NCI-H82 treated with DMSO at 0.1 percent for 48 hours (cell line): Measurements from ENCODE around the gene C19orf85.
"Not testable (repeated sequence)": the region's sequence is repeated elsewhere in the genome, so short reads cannot be mapped to it uniquely, and the experiment has no call there.

Source experiments
- DNase-seq: peaks from one replicate; lab custom pipeline; 2025; ENCODE audit not compliant: unreplicated experiment; lab: John Stamatoyannopoulos, UW

The C19orf85 gene

GRCh38 chr19:55442372-55442961, 22.1 kb downstream of the C19orf85 start:
- DNase-seq, result no peak

DNA sequence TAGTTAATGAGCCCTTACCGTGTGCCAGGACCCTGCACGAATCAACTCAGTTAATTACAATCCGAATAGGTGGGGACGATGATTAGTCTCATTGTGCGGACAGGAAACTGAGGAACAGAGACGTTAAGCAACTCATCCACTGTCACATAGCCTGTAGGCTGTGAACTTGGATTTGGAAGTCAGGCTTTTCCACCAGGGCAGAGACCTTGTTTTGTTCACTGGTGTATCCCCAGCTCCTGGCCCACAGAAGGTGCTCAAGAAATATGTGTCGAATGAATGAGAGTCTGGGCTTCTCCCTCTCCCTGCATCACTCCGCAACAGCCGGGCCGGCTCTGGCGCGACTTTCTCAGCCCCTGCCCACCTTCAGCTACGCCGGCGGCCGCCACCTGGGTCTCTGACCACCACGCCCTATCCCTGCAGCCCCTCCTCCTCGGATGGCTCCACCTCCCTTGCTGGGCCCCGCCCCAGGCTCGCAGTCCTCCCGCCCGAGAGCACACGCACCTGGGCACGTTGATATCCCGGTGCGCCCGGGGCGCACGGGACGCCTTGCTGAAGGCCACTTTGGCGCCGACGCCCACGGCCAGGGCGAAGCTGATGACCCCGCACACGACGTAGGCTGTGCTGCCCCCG, 22.7 kb downstream of the C19orf85 start:
- DNase-seq, result no peak

DNA sequence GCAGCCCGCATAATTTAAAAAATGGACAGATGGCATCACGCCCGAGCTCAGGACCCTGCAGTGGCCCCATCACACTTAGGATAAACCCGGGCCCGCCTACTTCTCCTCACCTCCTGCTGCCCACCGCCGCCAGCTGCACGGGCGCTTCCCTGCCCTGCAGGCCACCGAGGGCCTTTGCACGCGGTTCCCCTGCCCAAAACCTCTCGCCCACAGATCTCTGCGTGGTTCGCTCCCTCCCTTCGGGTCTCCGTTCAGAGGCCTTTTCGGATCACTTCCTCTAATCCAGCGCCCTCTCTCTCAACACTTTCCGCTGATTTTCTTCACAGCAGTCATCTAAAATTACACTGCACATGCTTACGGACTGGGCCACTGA, 23.2 kb downstream of the C19orf85 start:
- DNase-seq, result no peak

DNA sequence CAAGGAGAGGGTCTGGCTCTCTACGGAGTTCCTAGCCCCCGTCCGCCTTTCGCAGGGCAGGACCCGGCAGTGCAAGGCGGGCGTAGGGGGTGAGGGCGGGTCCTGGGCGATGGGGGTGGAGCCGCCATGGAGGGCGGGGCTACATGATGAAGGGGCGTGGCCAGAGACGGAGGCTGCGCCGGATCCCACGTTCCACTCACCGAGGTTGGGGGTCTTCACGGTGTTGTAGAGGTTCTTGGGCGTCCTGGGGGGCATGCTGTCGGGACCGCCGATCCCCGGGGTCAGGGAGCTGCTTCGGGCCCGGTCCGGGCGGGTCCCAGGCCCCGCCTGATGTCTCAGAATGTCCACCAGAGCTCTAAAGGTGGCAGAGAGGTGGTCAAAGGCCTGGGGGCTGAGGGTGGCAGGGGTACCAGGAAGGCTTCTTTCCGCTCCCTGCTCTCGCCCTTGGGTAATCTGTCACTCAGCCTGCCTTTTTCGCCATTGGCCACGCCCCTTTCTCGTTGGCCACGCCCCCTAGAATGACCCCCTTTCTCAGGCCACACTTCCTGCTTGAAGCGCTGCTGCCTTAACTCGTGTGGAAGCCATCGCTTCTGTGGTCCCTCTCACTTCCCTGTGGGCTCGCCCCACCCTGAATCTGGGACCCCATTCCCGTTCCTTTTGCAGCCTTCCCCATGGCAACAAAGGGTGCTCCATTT, 24.0 kb downstream of the C19orf85 start:
- DNase-seq, result no peak

GRCh38 chr19:55439052-55439451, 25.5 kb downstream of the C19orf85 start:
- DNase-seq, result no peak

GRCh38 chr19:55437410-55437809, 27.1 kb downstream of the C19orf85 start:
- DNase-seq, result no peak

GRCh38 chr19:55436847-55437246, 27.7 kb downstream of the C19orf85 start:
- DNase-seq, result no peak

GRCh38 chr19:55435020-55435419, 29.5 kb downstream of the C19orf85 start:
- DNase-seq, result no peak

- DNase-seq, result no peak
These were observed 30.1 kb downstream of the C19orf85 start for GRCh38 chr19:55434356-55434919.

GRCh38 chr19:55433292-55433691, 31.3 kb downstream of the C19orf85 start:
- DNase-seq, result no peak

- DNase-seq, result no peak
These were observed 32.2 kb downstream of the C19orf85 start for GRCh38 chr19:55432241-55432959.

GRCh38 chr19:55431183-55431582, 33.4 kb downstream of the C19orf85 start:
- no peak for DNase-seq

GRCh38 chr19:55426042-55426441, 38.5 kb downstream of the C19orf85 start:
- no peak for DNase-seq

- DNase-seq, result no peak
These were observed 40.0 kb downstream of the C19orf85 start for GRCh38 chr19:55424518-55424917.

- no peak for DNase-seq
These were observed 41.1 kb downstream of the C19orf85 start for GRCh38 chr19:55423225-55424005.

- not testable (repeated sequence) for DNase-seq
These were observed 43.3 kb downstream of the C19orf85 start for GRCh38 chr19:55421281-55421680.

- no peak for DNase-seq
These were observed 44.8 kb downstream of the C19orf85 start for GRCh38 chr19:55419624-55420236.

DNA sequence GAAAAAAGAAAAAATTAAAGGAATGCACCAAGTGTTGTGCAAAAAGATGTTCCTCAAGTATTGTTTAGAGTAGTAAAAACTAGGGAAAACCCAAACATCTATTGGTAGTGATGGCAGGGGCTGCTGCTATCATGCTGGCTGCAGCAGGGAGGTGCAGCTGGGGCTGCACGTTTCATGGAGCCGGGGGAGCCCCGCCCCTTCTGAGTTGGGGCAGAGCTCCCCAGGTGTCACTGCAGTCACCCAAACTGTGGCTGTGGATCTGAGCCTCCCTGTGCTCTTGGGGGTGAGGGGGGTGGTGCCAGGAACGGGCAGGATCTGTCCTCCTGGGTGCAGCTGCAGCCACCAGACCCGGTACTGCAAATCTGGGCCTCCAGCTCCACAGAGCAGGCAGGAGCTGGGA, 45.4 kb downstream of the C19orf85 start:
- no peak for DNase-seq

DNA sequence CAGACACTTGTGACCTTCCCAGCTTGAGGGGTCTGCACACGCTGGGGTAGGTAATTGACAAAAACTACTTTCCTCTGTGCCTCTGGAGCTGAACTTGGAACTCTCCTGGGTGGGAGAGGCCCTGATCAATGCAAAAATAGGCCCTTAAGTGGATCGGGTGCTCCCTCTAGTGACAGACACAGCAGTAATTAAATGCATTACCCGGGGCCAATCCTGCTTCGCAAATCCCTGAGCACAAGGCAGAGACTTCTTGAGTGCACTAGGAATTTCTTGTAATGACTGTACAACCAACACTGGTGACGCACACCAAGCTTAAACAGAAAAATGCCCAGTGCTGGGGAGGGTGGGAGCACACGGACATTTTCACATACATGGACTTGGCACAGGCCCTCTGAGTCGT, 46.4 kb downstream of the C19orf85 start:
- peak; percentile 63 for DNase-seq
